HepG2 (cell line): ENCODE data around the gene ZNF77. TPM values are rescaled to one million over a fixed set of nuclear protein-coding genes. Genes with fewer than 3 reads are reported as not detected.
A peak's percentile ranks its signal among the peaks of the same experiment; 100 is the strongest.

Experiments used
- ATAC-seq: fragments of 200-7000 bp; cut with Tn5 transposase; 3 replicates; pipeline ENCODE4 v1.9.1; 2020; ENCODE audit warnings: mild to moderate bottlenecking, moderate library complexity
- BruUV-seq: library from RNA; stranded (reverse); fragments of 400-500 nt; replicated peaks from 2 replicates; lab custom pipeline; 2021; lab: Mats Ljungman, UMichigan
- CTCF ChIA-PET: fragments of 300-600 bp; formaldehyde crosslinking; extraction: SDS; loops from one replicate; lab custom pipeline; 2021; ENCODE audit warnings: low total read pairs, inconsistent platforms, low intra/inter-chr PET ratio; lab: Yijun Ruan, JAX
- POLR2A ChIA-PET: fragments of 350-600 bp; sonication (Branson Sonifier 250); formaldehyde crosslinking; loops from one replicate; lab custom pipeline; 2020; ENCODE audit warnings: antibody characterized with exemption, inconsistent platforms; lab: Yijun Ruan, JAX
- DNase-seq: peaks from one replicate; pipeline ENCODE4 v3.0.0-alpha.2; 2015; ENCODE audit warnings: low spot score
- FAIRE-seq: peaks from 3 replicates; lab custom pipeline; 2011; peaks lifted over from hg19 to GRCh38; lab: Jason Lieb, UNC
- H2AFZ ChIP-seq: one replicate; pipeline ENCODE4 v1.6.1; 2011; ENCODE audit warnings: low read length, inconsistent platforms
- H3K27ac ChIP-seq: fragments of 300-600 bp; 3 replicates; pipeline ENCODE4 v1.8.0; 2011; ENCODE audit warnings: mixed run types, mild to moderate bottlenecking, mixed read lengths, low read length, inconsistent platforms; ENCODE audit not compliant: insufficient read depth; ENCODE audit errors: extremely low read length
- H3K27me3 ChIP-seq, 2 experiments: fragments of 200-600 bp in 1 of 2; 2 replicates in 1 of 2; 3 replicates in 1 of 2; pipeline versions ENCODE4 v1.6.0 to v1.8.0; 2011; ENCODE audit warnings: low read length in 2 of 2, mild to moderate bottlenecking in 2 of 2, moderate library complexity in 2 of 2, inconsistent platforms in 1 of 2; ENCODE audit not compliant: insufficient read depth in 2 of 2, control insufficient read depth in 1 of 2
- H3K36me3 ChIP-seq, 2 experiments: fragments of 200-600 bp in 1 of 2; replicated peaks in 1 of 2; 2 replicates in 1 of 2; 3 replicates in 1 of 2; pipeline versions ENCODE4 v1.5.1 to v1.8.0; 2011; ENCODE audit warnings: low read length in 2 of 2, inconsistent platforms in 1 of 2; ENCODE audit not compliant: insufficient read depth in 2 of 2, control insufficient read depth in 1 of 2
- H3K4me1 ChIP-seq: 2 replicates; pipeline ENCODE4 v1.5.1; 2012; ENCODE audit warnings: low read length, inconsistent platforms; ENCODE audit not compliant: insufficient read depth
- H3K4me2 ChIP-seq: 2 replicates; pipeline ENCODE4 v1.6.0; 2011; ENCODE audit warnings: low read depth, low read length, inconsistent platforms
- H3K4me3 ChIP-seq, 3 experiments: fragments of 200-600 bp in 1 of 3; sonication (generic), shearing (Covaris generic) in 1 of 3; replicated peaks in 1 of 3; 2 replicates each; pipeline ENCODE4 v1.5.1; 2011 to 2016; ENCODE audit warnings: low read length in 3 of 3, inconsistent platforms in 2 of 3, low read depth in 2 of 3, mild to moderate bottlenecking in 2 of 3, control low read depth in 1 of 3, mixed read lengths in 1 of 3; ENCODE audit not compliant: insufficient read depth in 1 of 3
- H3K79me2 ChIP-seq: one replicate; pipeline ENCODE4 v1.6.1; 2011; ENCODE audit warnings: low read length, inconsistent platforms; ENCODE audit not compliant: insufficient read depth
- H3K9ac ChIP-seq: 2 replicates; pipeline ENCODE4 v1.6.0; 2011; ENCODE audit warnings: mild to moderate bottlenecking, low read depth, low read length, inconsistent platforms; ENCODE audit not compliant: insufficient read depth
- H3K9me3 ChIP-seq: 2 replicates; pipeline ENCODE4 v1.5.1; 2012; ENCODE audit warnings: mild to moderate bottlenecking, low read length
- H4K20me1 ChIP-seq: 2 replicates; pipeline ENCODE4 v1.6.0; 2011; ENCODE audit warnings: inconsistent platforms, mild to moderate bottlenecking, low read length, moderate library complexity; ENCODE audit not compliant: insufficient read depth
- HNF4A ChIP-seq: sonication (generic); formaldehyde crosslinking; IDR thresholded peaks from 2 replicates; pipeline ENCODE4 v1.4.0; 2020; ENCODE audit warnings: missing genetic modification reagents
- SCMH1 ChIP-seq: sonication (generic); formaldehyde crosslinking; IDR thresholded peaks from 2 replicates; pipeline ENCODE4 v1.9.0; 2021; ENCODE audit warnings: missing genetic modification reagents, mild to moderate bottlenecking, borderline replicate concordance
- ZBTB8A ChIP-seq: sonication (generic); formaldehyde crosslinking; IDR thresholded peaks from 2 replicates; pipeline ENCODE4 v1.4.0; 2020; ENCODE audit warnings: mild to moderate bottlenecking, low read depth, missing genetic modification reagents, borderline replicate concordance
- ZFP1 ChIP-seq: IDR thresholded peaks from 2 replicates; pipeline ENCODE4 v1.6.1; 2016
- ZNF292 ChIP-seq: sonication (generic); formaldehyde crosslinking; IDR thresholded peaks from 2 replicates; pipeline ENCODE4 v1.8.1; 2022; ENCODE audit warnings: mild to moderate bottlenecking, low read depth, missing genetic modification reagents, borderline replicate concordance
- ZNF552 ChIP-seq: sonication (generic); formaldehyde crosslinking; IDR thresholded peaks from 2 replicates; pipeline ENCODE4 v1.9.0; 2022; ENCODE audit warnings: missing genetic modification reagents, mild to moderate bottlenecking, borderline replicate concordance
- ZSCAN21 ChIP-seq: sonication (generic); formaldehyde crosslinking; IDR thresholded peaks from 2 replicates; pipeline ENCODE4 v1.8.0; 2022; ENCODE audit warnings: mild to moderate bottlenecking, missing genetic modification reagents, moderate library complexity, borderline replicate concordance
- WGBS: methylation state at CpG from one replicate; pipeline ENCODE4 v1.1.6; 2017; ENCODE audit warnings: low lambda C conversion rate; 5-methylcytosine and 5-hydroxymethylcytosine counted together
- in situ Hi-C: cut with HindIII; loops from 2 replicates; pipeline ENCODE4 v1.10.0; 2017; ENCODE audit warnings: low pct_unique_long_range_greater_than_20kb; ENCODE audit not compliant: extremely low pct_ligation_motif_present
- intact Hi-C: fragments of 100-400 bp; cut with micrococcal nuclease; formaldehyde crosslinking; loops from one replicate; pipeline ENCODE4 v1.10.0; 2022; ENCODE audit not compliant: unreplicated experiment
- polyA plus RNA-seq, 8 experiments: library from polyadenylated mRNA; depleted of rRNA in 3 of 8; stranded (reverse) in 7 of 8; unstranded in 1 of 8; fragments of >200 nt; fragmentation: Illumina TruSeq in 4 of 8; extraction: Trizol in 4 of 8; gene quantifications; 2 replicates each; pipeline versions ENCODE4 v1.2.1 to v1.2.3, GENCODE V29; 2011 to 2016; ENCODE audit warnings: low read depth in 4 of 8, missing spikeins in 1 of 8, mixed read lengths in 1 of 8; ENCODE audit not compliant: insufficient read depth in 1 of 8
- total RNA-seq, 5 experiments: library from RNA; depleted of rRNA; stranded (reverse); fragments of >200 nt; fragmentation: Illumina TruSeq; extraction: Trizol; gene quantifications; 2 replicates each; pipeline ENCODE4 v1.2.3, GENCODE V29; 2016; ENCODE audit warnings: low read depth in 1 of 5
- TF ChIP-seq, protein P1 (sequence below): sonication (generic); formaldehyde crosslinking; IDR thresholded peaks from 2 replicates; pipeline ENCODE4 v1.4.0; 2020; ENCODE audit warnings: mild to moderate bottlenecking, low read depth, missing genetic modification reagents
- TF ChIP-seq, protein P2 (sequence below): sonication (generic); formaldehyde crosslinking; IDR thresholded peaks from 2 replicates; pipeline ENCODE4 v1.4.0; 2020; ENCODE audit warnings: missing genetic modification reagents
- TF ChIP-seq, protein P3 (sequence below): sonication (generic); formaldehyde crosslinking; IDR thresholded peaks from 2 replicates; pipeline ENCODE4 v1.4.0; 2020; ENCODE audit warnings: missing genetic modification reagents
- TF ChIP-seq, protein P4 (sequence below): sonication (generic); formaldehyde crosslinking; IDR thresholded peaks from 2 replicates; pipeline ENCODE4 v1.5.0; 2020; ENCODE audit warnings: missing genetic modification reagents
- TF ChIP-seq, protein P5 (sequence below): IDR thresholded peaks from 2 replicates; pipeline ENCODE4 v1.6.1; 2016; ENCODE audit warnings: low read depth, missing genetic modification reagents, missing compliant biosample characterization

The ZNF77 gene
- total and polyA plus RNA-seq, 2 of the 13 experiments (the other 11 are each of a cell fraction or from before 2014, with no cell fraction given): 7.1 to 11.5 TPM

DNA sequence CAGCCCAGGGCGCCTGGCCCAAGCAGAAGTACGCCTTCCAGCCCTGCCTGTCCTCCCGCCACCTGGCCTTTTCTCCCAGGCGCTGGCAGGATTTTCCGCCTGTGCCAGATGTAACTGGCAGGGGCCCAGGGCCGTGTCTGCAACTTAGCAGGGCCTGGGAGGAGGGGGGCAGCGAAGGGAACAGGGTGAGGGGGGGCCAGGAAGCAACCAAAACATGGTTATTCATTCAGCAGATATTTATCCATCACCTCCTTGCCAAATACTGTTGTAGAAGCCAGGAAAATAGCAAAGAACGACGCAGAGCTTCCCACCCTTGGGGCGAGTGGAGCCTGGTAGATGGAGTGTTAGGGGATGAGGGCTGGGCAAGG is 38.2 kb upstream of the ZNF77 start (continued):
- TF ChIP-seq, protein P1, sequence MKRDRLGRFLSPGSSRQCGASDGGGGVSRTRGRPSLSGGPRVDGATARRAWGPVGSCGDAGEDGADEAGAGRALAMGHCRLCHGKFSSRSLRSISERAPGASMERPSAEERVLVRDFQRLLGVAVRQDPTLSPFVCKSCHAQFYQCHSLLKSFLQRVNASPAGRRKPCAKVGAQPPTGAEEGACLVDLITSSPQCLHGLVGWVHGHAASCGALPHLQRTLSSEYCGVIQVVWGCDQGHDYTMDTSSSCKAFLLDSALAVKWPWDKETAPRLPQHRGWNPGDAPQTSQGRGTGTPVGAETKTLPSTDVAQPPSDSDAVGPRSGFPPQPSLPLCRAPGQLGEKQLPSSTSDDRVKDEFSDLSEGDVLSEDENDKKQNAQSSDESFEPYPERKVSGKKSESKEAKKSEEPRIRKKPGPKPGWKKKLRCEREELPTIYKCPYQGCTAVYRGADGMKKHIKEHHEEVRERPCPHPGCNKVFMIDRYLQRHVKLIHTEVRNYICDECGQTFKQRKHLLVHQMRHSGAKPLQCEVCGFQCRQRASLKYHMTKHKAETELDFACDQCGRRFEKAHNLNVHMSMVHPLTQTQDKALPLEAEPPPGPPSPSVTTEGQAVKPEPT (CRISPR knock-in tag): no peak
- TF ChIP-seq, protein P2, sequence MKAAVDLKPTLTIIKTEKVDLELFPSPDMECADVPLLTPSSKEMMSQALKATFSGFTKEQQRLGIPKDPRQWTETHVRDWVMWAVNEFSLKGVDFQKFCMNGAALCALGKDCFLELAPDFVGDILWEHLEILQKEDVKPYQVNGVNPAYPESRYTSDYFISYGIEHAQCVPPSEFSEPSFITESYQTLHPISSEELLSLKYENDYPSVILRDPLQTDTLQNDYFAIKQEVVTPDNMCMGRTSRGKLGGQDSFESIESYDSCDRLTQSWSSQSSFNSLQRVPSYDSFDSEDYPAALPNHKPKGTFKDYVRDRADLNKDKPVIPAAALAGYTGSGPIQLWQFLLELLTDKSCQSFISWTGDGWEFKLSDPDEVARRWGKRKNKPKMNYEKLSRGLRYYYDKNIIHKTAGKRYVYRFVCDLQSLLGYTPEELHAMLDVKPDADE (CRISPR knock-in tag): no peak
- no peak for TF ChIP-seq HNF4A

DNA sequence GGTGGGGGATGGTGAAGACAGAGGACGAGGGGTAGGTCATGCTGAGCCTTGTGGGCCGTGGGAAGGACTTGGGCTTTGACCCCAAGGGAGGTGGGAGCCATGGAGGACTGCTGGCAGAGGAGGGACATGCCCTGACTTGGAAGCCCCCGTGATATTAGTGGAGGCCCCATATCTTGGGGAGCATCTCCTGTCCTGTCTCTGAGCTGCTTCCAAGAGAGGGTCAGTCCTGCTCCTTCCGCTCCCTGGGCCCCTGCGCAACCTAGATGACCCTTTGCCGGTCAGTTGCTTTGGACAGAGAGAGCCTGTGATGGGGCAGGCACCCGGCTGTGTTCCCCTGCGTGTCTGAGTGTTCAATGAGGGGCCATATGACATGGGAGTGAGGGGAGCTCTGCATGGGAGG is 37.8 kb upstream of the ZNF77 start:
- no peaks in the 10 kb centered on the region for H3K9me3 ChIP-seq
- FAIRE-seq (no peak), ATAC-seq (no peak), DNase-seq (no peak)
- peaks cover 54% of the 10 kb centered on the region for H3K4me1 ChIP-seq
- 4% methylated on average over 2 of the region's 8 CpGs for WGBS
- H3K4me3 ChIP-seq: peak overlapping the region in 1 of 3 experiments; percentile 6; a peak in 1 of 6 replicates
- H4K20me1 ChIP-seq: no peaks in the 10 kb centered on the region
- no peak overlapping the region for H3K9ac ChIP-seq
- in situ Hi-C loops (no loop called here), intact Hi-C loops (no loop called here)
- H2AFZ ChIP-seq: no peak overlapping the region
- peak overlapping the region; percentile 13; the same call in 1 of the 2 replicates for H3K4me2 ChIP-seq
- no peak overlapping the region for H3K27ac ChIP-seq
- no peaks in the 10 kb centered on the region for H3K79me2 ChIP-seq
- BruUV-seq: no TSS peak
- peaks cover 0 to 54% of the 10 kb centered on the region in 2 experiments; a peak in 4 of 5 replicates for H3K27me3 ChIP-seq
- no peaks in the 10 kb centered on the region for H3K36me3 ChIP-seq
- CTCF ChIA-PET: no interaction called here
- POLR2A ChIA-PET: interaction anchor here (0.7 kb wide), 1 partner anchor 54 kb away, joined by 4 read pairs; no protein-coding TSS in a partner anchor
- TF ChIP-seq ZNF292 (CRISPR knock-in tag): no peak
- no peak for TF ChIP-seq ZSCAN21 (CRISPR knock-in tag)
- TF ChIP-seq ZFP1 (CRISPR knock-in tag): no peak
- no peak for TF ChIP-seq ZBTB8A (CRISPR knock-in tag)
- no peak for TF ChIP-seq ZNF552 (CRISPR knock-in tag)
- TF ChIP-seq, protein P3, sequence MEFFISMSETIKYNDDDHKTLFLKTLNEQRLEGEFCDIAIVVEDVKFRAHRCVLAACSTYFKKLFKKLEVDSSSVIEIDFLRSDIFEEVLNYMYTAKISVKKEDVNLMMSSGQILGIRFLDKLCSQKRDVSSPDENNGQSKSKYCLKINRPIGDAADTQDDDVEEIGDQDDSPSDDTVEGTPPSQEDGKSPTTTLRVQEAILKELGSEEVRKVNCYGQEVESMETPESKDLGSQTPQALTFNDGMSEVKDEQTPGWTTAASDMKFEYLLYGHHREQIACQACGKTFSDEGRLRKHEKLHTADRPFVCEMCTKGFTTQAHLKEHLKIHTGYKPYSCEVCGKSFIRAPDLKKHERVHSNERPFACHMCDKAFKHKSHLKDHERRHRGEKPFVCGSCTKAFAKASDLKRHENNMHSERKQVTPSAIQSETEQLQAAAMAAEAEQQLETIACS (CRISPR knock-in tag): no peak
- TF ChIP-seq SCMH1 (CRISPR knock-in tag): no peak
- TF ChIP-seq, protein P4, sequence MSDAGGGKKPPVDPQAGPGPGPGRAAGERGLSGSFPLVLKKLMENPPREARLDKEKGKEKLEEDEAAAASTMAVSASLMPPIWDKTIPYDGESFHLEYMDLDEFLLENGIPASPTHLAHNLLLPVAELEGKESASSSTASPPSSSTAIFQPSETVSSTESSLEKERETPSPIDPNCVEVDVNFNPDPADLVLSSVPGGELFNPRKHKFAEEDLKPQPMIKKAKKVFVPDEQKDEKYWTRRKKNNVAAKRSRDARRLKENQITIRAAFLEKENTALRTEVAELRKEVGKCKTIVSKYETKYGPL (CRISPR knock-in tag): no peak
- TF ChIP-seq, protein P5, sequence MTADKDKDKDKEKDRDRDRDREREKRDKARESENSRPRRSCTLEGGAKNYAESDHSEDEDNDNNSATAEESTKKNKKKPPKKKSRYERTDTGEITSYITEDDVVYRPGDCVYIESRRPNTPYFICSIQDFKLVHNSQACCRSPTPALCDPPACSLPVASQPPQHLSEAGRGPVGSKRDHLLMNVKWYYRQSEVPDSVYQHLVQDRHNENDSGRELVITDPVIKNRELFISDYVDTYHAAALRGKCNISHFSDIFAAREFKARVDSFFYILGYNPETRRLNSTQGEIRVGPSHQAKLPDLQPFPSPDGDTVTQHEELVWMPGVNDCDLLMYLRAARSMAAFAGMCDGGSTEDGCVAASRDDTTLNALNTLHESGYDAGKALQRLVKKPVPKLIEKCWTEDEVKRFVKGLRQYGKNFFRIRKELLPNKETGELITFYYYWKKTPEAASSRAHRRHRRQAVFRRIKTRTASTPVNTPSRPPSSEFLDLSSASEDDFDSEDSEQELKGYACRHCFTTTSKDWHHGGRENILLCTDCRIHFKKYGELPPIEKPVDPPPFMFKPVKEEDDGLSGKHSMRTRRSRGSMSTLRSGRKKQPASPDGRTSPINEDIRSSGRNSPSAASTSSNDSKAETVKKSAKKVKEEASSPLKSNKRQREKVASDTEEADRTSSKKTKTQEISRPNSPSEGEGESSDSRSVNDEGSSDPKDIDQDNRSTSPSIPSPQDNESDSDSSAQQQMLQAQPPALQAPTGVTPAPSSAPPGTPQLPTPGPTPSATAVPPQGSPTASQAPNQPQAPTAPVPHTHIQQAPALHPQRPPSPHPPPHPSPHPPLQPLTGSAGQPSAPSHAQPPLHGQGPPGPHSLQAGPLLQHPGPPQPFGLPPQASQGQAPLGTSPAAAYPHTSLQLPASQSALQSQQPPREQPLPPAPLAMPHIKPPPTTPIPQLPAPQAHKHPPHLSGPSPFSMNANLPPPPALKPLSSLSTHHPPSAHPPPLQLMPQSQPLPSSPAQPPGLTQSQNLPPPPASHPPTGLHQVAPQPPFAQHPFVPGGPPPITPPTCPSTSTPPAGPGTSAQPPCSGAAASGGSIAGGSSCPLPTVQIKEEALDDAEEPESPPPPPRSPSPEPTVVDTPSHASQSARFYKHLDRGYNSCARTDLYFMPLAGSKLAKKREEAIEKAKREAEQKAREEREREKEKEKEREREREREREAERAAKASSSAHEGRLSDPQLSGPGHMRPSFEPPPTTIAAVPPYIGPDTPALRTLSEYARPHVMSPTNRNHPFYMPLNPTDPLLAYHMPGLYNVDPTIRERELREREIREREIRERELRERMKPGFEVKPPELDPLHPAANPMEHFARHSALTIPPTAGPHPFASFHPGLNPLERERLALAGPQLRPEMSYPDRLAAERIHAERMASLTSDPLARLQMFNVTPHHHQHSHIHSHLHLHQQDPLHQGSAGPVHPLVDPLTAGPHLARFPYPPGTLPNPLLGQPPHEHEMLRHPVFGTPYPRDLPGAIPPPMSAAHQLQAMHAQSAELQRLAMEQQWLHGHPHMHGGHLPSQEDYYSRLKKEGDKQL (CRISPR knock-in tag): no peak
